ENCODE data around the gene PLK5. TPM values are rescaled to one million over a fixed set of nuclear protein-coding genes. Genes with fewer than 3 reads are reported as not detected.
"Not testable (repeated sequence)": the region's sequence is repeated elsewhere in the genome, so short reads cannot be mapped to it uniquely, and the experiment has no call there.

The PLK5 gene
- total RNA-seq, 4 donors from 2014 or later = 0.17 TPM; not detected in 3

GRCh38 chr19:1496714-1497577 is 26.9 kb upstream of the PLK5 start:
- intact Hi-C loops (cut with DNase I) = no loop called here

GRCh38 chr19:1497578-1498235 is 26.2 kb upstream of the PLK5 start:
- no peaks in the 10 kb centered on the region for H3K9me3 ChIP-seq
- H3K4me1 ChIP-seq = no peaks in the 10 kb centered on the region
- intact Hi-C loops (cut with DNase I) = no loop called here
- no peaks in the 10 kb centered on the region for H3K36me3 ChIP-seq
- H3K27ac ChIP-seq (replicated peaks in 1 of 4) = no peak overlapping the region
- peaks cover 0 to 50% (median 9%) of the 10 kb centered on the region in 4 donors for H3K27me3 ChIP-seq
- 86% methylated on average over 21 of the region's 25 CpGs for WGBS
- DNase-seq (ENCODE audit: extremely low spot score) = no peak
- TF ChIP-seq CTCF (IDR thresholded peaks at IDR 0.05) (no peak), EP300 (IDR thresholded peaks at IDR 0.05) (no peak), POLR2AphosphoS5 (IDR thresholded peaks at IDR 0.05) (no peak), POLR2A (IDR thresholded peaks at IDR 0.05; ENCODE audit: low read depth) (no peak)
- H3K4me3 ChIP-seq = no peak overlapping the region

More at GRCh38 chr19:1496714-1497577, 26.9 kb upstream of the PLK5 start:
- no peaks in the 10 kb centered on the region for H3K36me3 ChIP-seq
- H3K9me3 ChIP-seq = no peaks in the 10 kb centered on the region
- peaks cover 0 to 50% (median 5%) of the 10 kb centered on the region in 4 donors for H3K27me3 ChIP-seq
- no peak overlapping the region for H3K4me3 ChIP-seq
- WGBS = 67% methylated on average over 30 of the region's 39 CpGs
- H3K4me1 ChIP-seq = peaks cover 0 to under 1% (median 0%) of the 10 kb centered on the region in 4 donors
- DNase-seq (ENCODE audit: extremely low spot score) = no peak
- no peak overlapping the region for H3K27ac ChIP-seq (replicated peaks in 1 of 4)
- TF ChIP-seq EP300 (IDR thresholded peaks at IDR 0.05) = no peak
- TF ChIP-seq POLR2A (IDR thresholded peaks at IDR 0.05; ENCODE audit: low read depth) = no peak
- TF ChIP-seq POLR2AphosphoS5 (IDR thresholded peaks at IDR 0.05) = no peak
- TF ChIP-seq CTCF (IDR thresholded peaks at IDR 0.05) = no peak

GRCh38 chr19:1499231-1499630 is 24.6 kb upstream of the PLK5 start:
- intact Hi-C loops (cut with DNase I); DNase-seq (ENCODE audit: extremely low spot score); H3K9me3 ChIP-seq; H3K4me3 ChIP-seq; H3K27ac ChIP-seq (replicated peaks in 1 of 4); H3K36me3 ChIP-seq: not testable (repeated sequence)
- Histone ChIP-seq H3K27me3 (peaks cover 4 to 63% (median 24%) of the 10 kb centered on the region in 4 donors), H3K4me1 (peaks cover 8 to 12% (median 11%) of the 10 kb centered on the region in 4 donors)
- WGBS = 80% methylated on average over 4 of the region's 34 CpGs

- peaks cover 0 to 7% (median 3%) of the 10 kb centered on the region in 4 donors for H3K36me3 ChIP-seq
- intact Hi-C loops (cut with DNase I) = no loop called here
- H3K4me3 ChIP-seq = no peak overlapping the region
- 75% methylated on average over 2 of the region's 9 CpGs for WGBS
- TF ChIP-seq POLR2A (IDR thresholded peaks at IDR 0.05; ENCODE audit: low read depth) (no peak), CTCF (IDR thresholded peaks at IDR 0.05) (no peak), EP300 (IDR thresholded peaks at IDR 0.05) (no peak), POLR2AphosphoS5 (IDR thresholded peaks at IDR 0.05) (no peak)
- H3K27me3 ChIP-seq = peaks cover 4 to 70% (median 25%) of the 10 kb centered on the region in 4 donors
- peaks cover 8 to 12% (median 11%) of the 10 kb centered on the region in 4 donors for H3K4me1 ChIP-seq
- H3K9me3 ChIP-seq = no peaks in the 10 kb centered on the region
- DNase-seq (ENCODE audit: extremely low spot score) = no peak
- no peak overlapping the region for H3K27ac ChIP-seq (replicated peaks in 1 of 4)
Observed at GRCh38 chr19:1501200-1501595, 22.7 kb upstream of the PLK5 start.

GRCh38 chr19:1502433-1503088 is 21.3 kb upstream of the PLK5 start:
- Histone ChIP-seq H3K36me3 (peaks cover 0 to 7% (median 3%) of the 10 kb centered on the region in 4 donors), H3K9me3 (no peaks in the 10 kb centered on the region), H3K27me3 (peaks cover 4 to 70% (median 26%) of the 10 kb centered on the region in 4 donors), H3K4me3 (no peak overlapping the region), H3K27ac (replicated peaks in 1 of 4) (no peak overlapping the region), H3K4me1 (peaks cover 14 to 22% (median 18%) of the 10 kb centered on the region in 4 donors)
- DNase-seq (ENCODE audit: extremely low spot score) = no peak
- intact Hi-C loops (cut with DNase I) = no loop called here
- no peak for TF ChIP-seq POLR2A (IDR thresholded peaks at IDR 0.05; ENCODE audit: low read depth)
- TF ChIP-seq CTCF (IDR thresholded peaks at IDR 0.05) = no peak
- no peak for TF ChIP-seq POLR2AphosphoS5 (IDR thresholded peaks at IDR 0.05)
- TF ChIP-seq EP300 (IDR thresholded peaks at IDR 0.05) = no peak
- 57% methylated on average over 14 of the region's 14 CpGs for WGBS

Data from esophagus muscularis mucosa (tissue), 4 donors.